ENCODE results near the gene CCDC30. TPM values are rescaled to one million over a fixed set of nuclear protein-coding genes. Genes with fewer than 3 reads are reported as not detected.
A peak's percentile ranks its signal among the peaks of the same experiment; 100 is the strongest.

The CCDC30 gene
- total RNA-seq, 1 donor from 2014 or later: 0.06 TPM

DNA sequence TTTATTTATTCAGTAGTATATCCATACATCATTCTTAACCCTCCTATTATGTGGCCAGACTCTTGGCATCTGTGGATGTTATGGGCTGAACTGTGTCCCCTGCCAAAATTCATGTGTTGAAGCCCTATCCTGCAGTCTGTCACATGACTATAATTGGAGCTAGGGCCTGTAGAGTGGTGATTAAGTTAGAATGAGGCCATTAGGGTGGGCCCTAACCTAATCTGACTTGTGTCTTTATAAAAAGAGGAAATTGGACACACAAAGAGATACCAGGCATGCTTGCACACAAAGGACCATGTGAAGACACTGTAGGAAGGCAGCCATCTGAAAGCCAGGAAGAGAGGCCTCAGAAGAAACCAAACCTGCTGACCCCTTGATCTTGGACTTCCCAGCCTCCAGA is 13.8 kb upstream of the CCDC30 start:
- TF ChIP-seq, protein P1, sequence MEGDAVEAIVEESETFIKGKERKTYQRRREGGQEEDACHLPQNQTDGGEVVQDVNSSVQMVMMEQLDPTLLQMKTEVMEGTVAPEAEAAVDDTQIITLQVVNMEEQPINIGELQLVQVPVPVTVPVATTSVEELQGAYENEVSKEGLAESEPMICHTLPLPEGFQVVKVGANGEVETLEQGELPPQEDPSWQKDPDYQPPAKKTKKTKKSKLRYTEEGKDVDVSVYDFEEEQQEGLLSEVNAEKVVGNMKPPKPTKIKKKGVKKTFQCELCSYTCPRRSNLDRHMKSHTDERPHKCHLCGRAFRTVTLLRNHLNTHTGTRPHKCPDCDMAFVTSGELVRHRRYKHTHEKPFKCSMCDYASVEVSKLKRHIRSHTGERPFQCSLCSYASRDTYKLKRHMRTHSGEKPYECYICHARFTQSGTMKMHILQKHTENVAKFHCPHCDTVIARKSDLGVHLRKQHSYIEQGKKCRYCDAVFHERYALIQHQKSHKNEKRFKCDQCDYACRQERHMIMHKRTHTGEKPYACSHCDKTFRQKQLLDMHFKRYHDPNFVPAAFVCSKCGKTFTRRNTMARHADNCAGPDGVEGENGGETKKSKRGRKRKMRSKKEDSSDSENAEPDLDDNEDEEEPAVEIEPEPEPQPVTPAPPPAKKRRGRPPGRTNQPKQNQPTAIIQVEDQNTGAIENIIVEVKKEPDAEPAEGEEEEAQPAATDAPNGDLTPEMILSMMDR (conservative IDR thresholded peaks at IDR 0.05; ENCODE audit: low read depth, low read length): no peak
- no peak overlapping the region for H3K4me3 ChIP-seq (ENCODE audit: low read depth, low read length)
- no peak for DNase-seq (ENCODE audit: low read depth)

DNA sequence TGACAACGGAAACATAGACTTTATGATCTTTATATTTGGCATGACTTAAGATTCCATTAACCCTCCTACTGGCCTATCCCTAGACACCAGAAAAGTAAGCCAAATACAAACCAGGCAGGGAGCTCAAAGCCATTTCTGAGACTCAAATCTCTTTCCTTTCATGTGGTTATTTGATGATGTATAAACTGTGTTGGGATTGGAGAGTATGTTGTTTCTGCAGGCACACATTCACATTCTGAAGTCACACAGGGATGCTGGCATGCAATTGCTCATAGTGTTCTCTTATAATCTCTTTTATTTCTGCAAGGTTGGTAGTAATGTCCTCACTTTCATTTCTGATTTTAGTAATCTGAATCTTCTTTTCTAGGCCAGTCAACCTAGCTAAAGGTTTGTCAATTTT is 13.0 kb upstream of the CCDC30 start:
- TF ChIP-seq, protein P1 (conservative IDR thresholded peaks at IDR 0.05; ENCODE audit: low read depth, low read length): no peak
- DNase-seq (ENCODE audit: low read depth): no peak
- no peak overlapping the region for H3K4me3 ChIP-seq (ENCODE audit: low read depth, low read length)

DNA sequence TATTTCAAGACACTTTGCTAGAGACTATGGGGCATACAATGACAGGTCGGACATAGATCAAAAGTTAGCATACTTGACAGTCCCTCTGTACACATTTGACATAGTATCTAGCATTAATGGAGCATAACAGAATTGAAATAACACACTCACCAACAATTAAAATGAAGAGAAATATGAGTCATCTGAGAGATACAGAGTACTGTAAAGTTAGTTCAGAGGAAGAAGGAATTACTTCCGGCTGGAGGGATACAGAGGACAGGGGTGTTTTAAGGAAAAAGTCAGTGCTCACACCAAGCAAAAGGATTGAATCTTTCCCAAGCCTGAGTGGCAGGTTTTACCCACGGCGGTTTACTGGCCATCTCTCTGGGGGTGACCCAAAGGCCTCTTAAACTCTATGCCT is 9.7 kb upstream of the CCDC30 start:
- H3K4me3 ChIP-seq (ENCODE audit: low read depth, low read length): no peak overlapping the region
- no peak for DNase-seq (ENCODE audit: low read depth)
- TF ChIP-seq, protein P1 (conservative IDR thresholded peaks at IDR 0.05; ENCODE audit: low read depth, low read length): no peak

DNA sequence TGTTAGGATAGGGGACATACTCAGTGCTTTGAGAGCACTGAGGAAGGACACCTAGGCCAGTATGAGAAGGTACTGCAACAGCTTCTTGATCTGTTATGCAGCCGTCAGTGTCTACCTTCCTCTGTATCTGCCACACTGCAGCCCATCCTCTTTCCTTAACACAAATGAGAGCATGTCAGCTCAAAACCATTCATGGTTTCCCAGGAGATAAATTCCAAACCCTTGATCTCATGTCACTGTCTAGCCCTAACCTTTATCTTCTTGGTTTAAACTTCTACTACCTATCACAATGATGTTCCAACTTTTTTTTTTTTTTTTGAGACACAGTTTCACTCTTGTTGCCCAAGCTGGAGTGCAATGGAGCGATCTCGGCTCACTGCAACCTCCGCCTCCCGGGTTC is 8.7 kb upstream of the CCDC30 start:
- DNase-seq (ENCODE audit: low read depth): peak; percentile 88
- no peak overlapping the region for H3K4me3 ChIP-seq (ENCODE audit: low read depth, low read length)
- TF ChIP-seq, protein P1 (conservative IDR thresholded peaks at IDR 0.05; ENCODE audit: low read depth, low read length): no peak

DNA sequence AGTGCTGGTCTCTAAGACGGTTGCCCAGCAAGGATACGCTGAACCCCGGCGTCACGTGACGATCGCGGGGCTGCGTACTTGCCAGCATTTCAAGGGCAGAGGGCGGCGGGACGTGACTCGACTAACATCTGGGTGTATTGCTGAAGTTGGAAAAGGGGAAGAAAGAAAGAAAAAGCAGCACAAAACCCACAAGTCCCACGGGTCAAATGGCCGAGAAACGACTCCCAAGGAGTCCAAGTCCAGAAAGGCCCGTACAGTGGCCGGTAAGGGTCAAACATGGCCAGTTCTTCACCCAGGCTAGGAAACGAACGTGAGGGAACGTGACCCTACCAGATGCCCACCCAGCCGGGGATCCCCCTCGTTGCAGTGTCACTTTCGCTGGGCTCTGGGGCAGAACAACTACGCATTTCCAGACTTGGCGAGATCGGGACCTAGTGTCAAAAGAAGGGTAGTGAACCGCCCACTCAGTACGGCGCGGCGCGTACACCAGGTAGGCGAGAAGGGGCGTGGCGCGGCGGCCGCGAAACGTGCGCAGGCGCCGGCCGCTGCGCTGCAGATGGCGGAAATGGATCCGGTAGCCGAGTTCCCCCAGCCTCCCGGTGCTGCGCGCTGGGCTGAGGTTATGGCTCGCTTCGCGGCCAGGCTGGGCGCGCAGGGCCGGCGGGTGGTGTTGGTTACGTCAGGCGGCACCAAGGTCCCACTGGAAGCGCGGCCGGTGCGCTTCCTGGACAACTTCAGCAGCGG is 6.9 kb upstream of the CCDC30 start, which contains the start of the genes PPCS and ZMYND12:
TSS of gene PPCS (plus strand) at position 534 of the 744 bp plus-strand sequence. CDS start at position 557, 23 bp downstream.
TSS of gene ZMYND12 (minus strand) at position 13 of the 744 bp plus-strand sequence. CDS start 25 bp downstream, outside the sequence.
- H3K4me3 ChIP-seq (ENCODE audit: low read depth, low read length): peak within 1 kb of the TSS; percentile 81
- peak; percentile 66 for DNase-seq (ENCODE audit: low read depth)
- TF ChIP-seq, protein P1 (conservative IDR thresholded peaks at IDR 0.05; ENCODE audit: low read depth, low read length): no peak

DNA sequence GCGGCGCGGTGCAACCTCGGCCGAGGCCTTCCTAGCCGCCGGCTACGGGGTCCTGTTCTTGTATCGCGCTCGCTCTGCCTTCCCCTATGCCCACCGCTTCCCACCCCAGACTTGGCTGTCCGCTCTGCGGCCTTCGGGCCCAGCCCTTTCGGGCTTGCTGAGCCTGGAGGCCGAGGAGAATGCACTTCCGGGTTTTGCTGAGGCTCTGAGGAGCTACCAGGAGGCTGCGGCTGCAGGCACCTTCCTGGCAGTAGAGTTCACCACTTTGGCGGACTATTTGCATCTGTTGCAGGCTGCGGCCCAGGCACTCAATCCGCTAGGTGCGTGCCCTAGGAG is 6.4 kb upstream of the CCDC30 start:
- TF ChIP-seq, protein P1 (conservative IDR thresholded peaks at IDR 0.05; ENCODE audit: low read depth, low read length): no peak
- no peak for DNase-seq (ENCODE audit: low read depth)

DNA sequence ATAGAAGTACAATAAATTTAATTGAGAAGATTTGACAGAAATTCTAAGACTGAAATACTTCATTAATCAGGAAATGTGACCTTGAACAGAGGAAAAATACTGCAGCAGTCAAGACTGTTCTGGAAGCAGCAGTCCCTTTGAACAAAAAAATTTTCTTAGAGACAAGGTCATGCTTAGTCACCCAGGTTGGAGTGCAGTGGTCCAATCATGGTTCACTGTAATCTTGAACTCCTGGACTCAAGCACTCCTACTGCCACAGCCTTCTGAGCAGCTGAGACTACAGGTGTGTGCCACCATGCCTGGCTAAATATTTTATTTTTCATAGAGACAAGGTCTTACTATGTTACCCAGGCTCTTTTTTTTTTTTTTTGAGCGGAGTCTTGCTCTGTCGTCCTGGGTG is 1.9 kb upstream of the CCDC30 start:
- DNase-seq (ENCODE audit: low read depth): no peak
- TF ChIP-seq, protein P1 (conservative IDR thresholded peaks at IDR 0.05; ENCODE audit: low read depth, low read length): no peak
- no peak overlapping the region for H3K4me3 ChIP-seq (ENCODE audit: low read depth, low read length)

More for the DNA sequence above, 6.4 kb upstream of the CCDC30 start:
- H3K4me3 ChIP-seq (ENCODE audit: low read depth, low read length): peak overlapping the region; percentile 81
